C4-2B (cell line): Measurements from ENCODE around the gene HEYL.

ENCODE experiments used
- ZFX ChIP-seq: fragments of 450-650 bp; IDR thresholded peaks from 2 replicates; pipeline ENCODE4 v1.6.1; 2017
- TF ChIP-seq, protein P1 (sequence below): fragments of 450-650 bp; conservative IDR thresholded peaks from 2 replicates; pipeline ENCODE4 v1.5.1; 2017; ENCODE audit warnings: mild to moderate bottlenecking

DNA sequence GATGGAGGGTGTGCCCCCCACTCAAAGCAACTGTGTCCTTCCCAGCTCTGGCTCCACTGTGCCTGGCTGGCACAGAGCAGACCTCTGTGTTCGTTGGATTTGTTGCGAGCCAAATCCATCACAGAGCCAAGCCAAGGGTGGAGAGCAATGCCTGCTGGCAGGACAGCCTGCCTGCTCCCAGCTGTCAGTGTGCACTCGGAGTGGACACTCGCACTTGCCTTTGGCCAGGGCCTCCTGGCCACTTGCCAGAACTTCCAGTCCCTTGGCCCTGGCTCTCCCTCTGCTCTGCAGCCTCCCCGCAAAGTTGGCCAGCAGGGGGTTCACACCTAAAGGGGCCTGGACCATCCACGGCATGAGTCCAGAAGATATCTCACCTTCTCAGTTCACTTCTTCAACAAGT lies 16.4 kb downstream of the HEYL start:
- TF ChIP-seq, protein P1, sequence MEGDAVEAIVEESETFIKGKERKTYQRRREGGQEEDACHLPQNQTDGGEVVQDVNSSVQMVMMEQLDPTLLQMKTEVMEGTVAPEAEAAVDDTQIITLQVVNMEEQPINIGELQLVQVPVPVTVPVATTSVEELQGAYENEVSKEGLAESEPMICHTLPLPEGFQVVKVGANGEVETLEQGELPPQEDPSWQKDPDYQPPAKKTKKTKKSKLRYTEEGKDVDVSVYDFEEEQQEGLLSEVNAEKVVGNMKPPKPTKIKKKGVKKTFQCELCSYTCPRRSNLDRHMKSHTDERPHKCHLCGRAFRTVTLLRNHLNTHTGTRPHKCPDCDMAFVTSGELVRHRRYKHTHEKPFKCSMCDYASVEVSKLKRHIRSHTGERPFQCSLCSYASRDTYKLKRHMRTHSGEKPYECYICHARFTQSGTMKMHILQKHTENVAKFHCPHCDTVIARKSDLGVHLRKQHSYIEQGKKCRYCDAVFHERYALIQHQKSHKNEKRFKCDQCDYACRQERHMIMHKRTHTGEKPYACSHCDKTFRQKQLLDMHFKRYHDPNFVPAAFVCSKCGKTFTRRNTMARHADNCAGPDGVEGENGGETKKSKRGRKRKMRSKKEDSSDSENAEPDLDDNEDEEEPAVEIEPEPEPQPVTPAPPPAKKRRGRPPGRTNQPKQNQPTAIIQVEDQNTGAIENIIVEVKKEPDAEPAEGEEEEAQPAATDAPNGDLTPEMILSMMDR = no peak
- TF ChIP-seq ZFX = no peak
